Suprapubic skin (tissue), 4 donors: Measurements from ENCODE around the gene LPP. TPM values are rescaled to one million over a fixed set of nuclear protein-coding genes. Genes with fewer than 3 reads are reported as not detected.

Experiments used
- DNase-seq, 2 donors: peaks; one replicate each; pipeline ENCODE4 v3.0.0-alpha.2; 2019; ENCODE audit warnings: low spot score in 2 of 2
- H3K27ac ChIP-seq: fragments of 200-600 bp; sonication (generic); one replicate; pipeline ENCODE4 v1.5.1; 2019
- H3K27me3 ChIP-seq: fragments of 200-600 bp; sonication (generic); one replicate; pipeline ENCODE4 v1.5.1; 2019
- H3K36me3 ChIP-seq: fragments of 200-600 bp; sonication (generic); one replicate; pipeline ENCODE4 v1.5.1; 2019
- H3K4me1 ChIP-seq: fragments of 200-600 bp; sonication (generic); one replicate; pipeline ENCODE4 v1.5.1; 2019
- H3K4me3 ChIP-seq: fragments of 200-600 bp; sonication (generic); one replicate; pipeline ENCODE4 v1.5.1; 2019; ENCODE audit warnings: mild to moderate bottlenecking
- H3K9me3 ChIP-seq: fragments of 200-600 bp; sonication (generic); one replicate; pipeline ENCODE4 v1.5.1; 2019
- EP300 ChIP-seq: sonication (generic); formaldehyde crosslinking; IDR thresholded peaks from one replicate; pipeline ENCODE4 v1.6.1; 2017; ENCODE audit warnings: antibody characterized with exemption
- POLR2A ChIP-seq, 2 donors: fragments of 450-650 bp; IDR thresholded peaks; one replicate each; pipeline ENCODE4 v1.6.1; 2017; ENCODE audit warnings: antibody characterized with exemption in 2 of 2, mild to moderate bottlenecking in 2 of 2, moderate library complexity in 2 of 2
- POLR2AphosphoS5 ChIP-seq, 3 donors: sonication (generic); formaldehyde crosslinking; IDR thresholded peaks; one replicate each; pipeline ENCODE4 v1.6.1; 2017; ENCODE audit warnings: antibody characterized with exemption in 3 of 3
- WGBS: methylation state at CpG from one replicate; pipeline ENCODE4 v1.1.5; 2018; 5-methylcytosine and 5-hydroxymethylcytosine counted together
- total RNA-seq, 4 donors: library from RNA; depleted of rRNA; stranded (reverse); fragments of >200 nt; gene quantifications; one replicate each; pipeline ENCODE4 v1.1.0, GENCODE V29; 2016
- TF ChIP-seq, protein P1 (sequence below), 2 donors: fragments of 200-600 bp in 1 of 2; fragments of 450-650 bp in 1 of 2; sonication (generic) in 1 of 2; IDR thresholded peaks; one replicate each; pipeline ENCODE4 v1.5.1; 2016 to 2019; ENCODE audit warnings: antibody characterized with exemption in 2 of 2, mild to moderate bottlenecking in 1 of 2, moderate library complexity in 1 of 2

Gene LPP
- total RNA-seq, 4 donors from 2014 or later: 56.8 to 127 (median 84.2) TPM

DNA sequence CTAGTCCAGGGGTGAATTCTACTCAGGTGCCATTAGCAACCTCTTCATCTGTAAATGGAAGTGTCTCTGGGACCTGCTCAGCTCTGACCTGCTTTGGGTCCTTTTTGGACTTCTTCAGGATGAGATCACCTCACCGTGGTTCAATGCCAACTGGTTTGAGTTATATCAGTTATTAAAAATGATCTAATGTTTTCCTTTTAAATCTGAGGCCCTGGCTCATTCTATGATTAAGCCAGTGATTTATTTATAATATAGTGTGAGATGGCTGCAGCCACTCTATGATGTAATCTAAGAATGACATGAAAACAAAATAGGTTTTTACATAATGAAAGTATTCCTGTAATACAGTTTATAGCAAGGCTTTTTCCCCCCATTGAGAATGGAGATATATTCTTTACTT, 79.4 kb downstream of the LPP start:
- no peak for DNase-seq
- Histone ChIP-seq H3K4me1 (no peaks in the 10 kb centered on the region), H3K4me3 (no peak overlapping the region), H3K27ac (no peak overlapping the region), H3K27me3 (no peaks in the 10 kb centered on the region), H3K9me3 (no peaks in the 10 kb centered on the region), H3K36me3 (no peaks in the 10 kb centered on the region)
- TF ChIP-seq POLR2AphosphoS5 (IDR thresholded peaks at IDR 0.05): no peak
- TF ChIP-seq, protein P1, sequence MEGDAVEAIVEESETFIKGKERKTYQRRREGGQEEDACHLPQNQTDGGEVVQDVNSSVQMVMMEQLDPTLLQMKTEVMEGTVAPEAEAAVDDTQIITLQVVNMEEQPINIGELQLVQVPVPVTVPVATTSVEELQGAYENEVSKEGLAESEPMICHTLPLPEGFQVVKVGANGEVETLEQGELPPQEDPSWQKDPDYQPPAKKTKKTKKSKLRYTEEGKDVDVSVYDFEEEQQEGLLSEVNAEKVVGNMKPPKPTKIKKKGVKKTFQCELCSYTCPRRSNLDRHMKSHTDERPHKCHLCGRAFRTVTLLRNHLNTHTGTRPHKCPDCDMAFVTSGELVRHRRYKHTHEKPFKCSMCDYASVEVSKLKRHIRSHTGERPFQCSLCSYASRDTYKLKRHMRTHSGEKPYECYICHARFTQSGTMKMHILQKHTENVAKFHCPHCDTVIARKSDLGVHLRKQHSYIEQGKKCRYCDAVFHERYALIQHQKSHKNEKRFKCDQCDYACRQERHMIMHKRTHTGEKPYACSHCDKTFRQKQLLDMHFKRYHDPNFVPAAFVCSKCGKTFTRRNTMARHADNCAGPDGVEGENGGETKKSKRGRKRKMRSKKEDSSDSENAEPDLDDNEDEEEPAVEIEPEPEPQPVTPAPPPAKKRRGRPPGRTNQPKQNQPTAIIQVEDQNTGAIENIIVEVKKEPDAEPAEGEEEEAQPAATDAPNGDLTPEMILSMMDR (IDR thresholded peaks at IDR 0.05): no peak
- TF ChIP-seq POLR2A (IDR thresholded peaks at IDR 0.05): no peak
- no peak for TF ChIP-seq EP300
- WGBS: 32% methylated on average over 1 of the region's 1 CpG

DNA sequence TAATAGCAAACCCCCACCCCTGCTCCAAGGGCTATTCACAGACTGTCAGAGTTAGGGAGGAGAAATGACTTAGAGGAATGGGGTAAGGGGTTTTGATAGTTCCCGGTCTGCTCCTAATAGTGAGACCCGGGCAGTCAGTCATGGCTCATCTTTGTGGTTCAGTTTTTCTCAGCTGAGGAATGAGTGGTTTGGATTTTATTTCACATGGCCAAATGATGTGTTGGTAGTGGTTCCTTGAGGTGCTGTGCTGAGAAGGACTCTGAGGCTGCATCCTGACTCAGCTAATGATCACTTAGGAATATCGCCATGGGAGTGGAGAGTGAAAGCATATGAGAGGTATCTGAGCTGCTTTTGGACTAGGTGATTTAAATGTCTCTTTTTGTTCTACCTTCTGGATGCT, 80.2 kb downstream of the LPP start:
- DNase-seq: no peak
- 98% methylated on average over 3 of the region's 3 CpGs for WGBS
- Histone ChIP-seq H3K9me3 (no peaks in the 10 kb centered on the region), H3K4me3 (no peak overlapping the region), H3K36me3 (no peaks in the 10 kb centered on the region), H3K4me1 (no peaks in the 10 kb centered on the region), H3K27ac (no peak overlapping the region), H3K27me3 (no peaks in the 10 kb centered on the region)
- TF ChIP-seq POLR2A (IDR thresholded peaks at IDR 0.05) (no peak), EP300 (no peak), POLR2AphosphoS5 (IDR thresholded peaks at IDR 0.05) (no peak)
- TF ChIP-seq, protein P1 (IDR thresholded peaks at IDR 0.05): no peak

DNA sequence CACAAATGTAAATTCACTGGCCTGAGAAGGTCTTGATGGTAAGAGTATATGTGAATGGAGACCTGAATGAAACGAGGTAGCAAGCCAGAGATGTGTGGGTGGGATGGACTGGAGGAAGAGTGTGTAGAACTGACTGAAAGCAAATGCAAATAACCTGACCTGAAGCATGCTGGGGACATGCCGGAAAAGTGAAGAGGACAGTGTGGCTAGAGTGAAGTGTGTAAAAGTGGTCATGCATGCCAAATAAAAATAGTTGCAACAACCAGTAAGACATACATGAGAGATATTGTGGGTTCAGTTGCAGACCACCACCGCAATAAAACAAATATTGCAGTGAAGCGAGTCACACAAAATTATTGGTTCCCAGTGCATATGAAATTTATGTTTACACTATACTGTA, 82.3 kb downstream of the LPP start:
- Histone ChIP-seq H3K4me3 (no peak overlapping the region), H3K27ac (no peak overlapping the region), H3K9me3 (no peaks in the 10 kb centered on the region), H3K27me3 (no peaks in the 10 kb centered on the region), H3K36me3 (no peaks in the 10 kb centered on the region), H3K4me1 (peaks cover 10% of the 10 kb centered on the region)
- TF ChIP-seq, protein P1 (IDR thresholded peaks at IDR 0.05): no peak
- no peak for TF ChIP-seq EP300
- TF ChIP-seq POLR2AphosphoS5 (IDR thresholded peaks at IDR 0.05): no peak
- no peak for TF ChIP-seq POLR2A (IDR thresholded peaks at IDR 0.05)
- WGBS: 98% methylated on average over 4 of the region's 4 CpGs
- DNase-seq: no peak

DNA sequence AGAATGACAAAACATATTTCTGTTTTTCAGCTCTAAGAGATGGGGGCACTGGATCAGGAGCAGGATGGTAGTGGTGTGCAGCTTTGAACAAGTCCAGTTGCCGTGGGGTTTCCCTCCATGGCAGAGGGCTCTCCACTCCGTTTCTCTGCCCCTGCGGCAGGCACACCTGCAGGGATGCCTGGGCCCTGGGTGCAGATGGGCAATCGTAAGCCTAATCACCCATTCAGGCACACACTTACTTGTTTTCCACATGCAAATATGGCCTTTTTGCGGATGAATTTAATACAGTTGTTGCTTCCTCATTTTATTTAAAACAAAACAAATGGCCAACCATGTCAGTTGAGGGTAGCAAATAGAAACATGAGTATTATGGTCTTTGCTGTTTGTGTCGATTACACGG, 85.1 kb downstream of the LPP start:
- WGBS: 96% methylated on average over 7 of the region's 7 CpGs
- H3K27me3 ChIP-seq: no peaks in the 10 kb centered on the region
- no peaks in the 10 kb centered on the region for H3K36me3 ChIP-seq
- DNase-seq: no peak
- TF ChIP-seq POLR2AphosphoS5 (IDR thresholded peaks at IDR 0.05) (no peak), POLR2A (IDR thresholded peaks at IDR 0.05) (no peak), EP300 (no peak)
- TF ChIP-seq, protein P1 (IDR thresholded peaks at IDR 0.05): no peak
- H3K4me3 ChIP-seq: no peak overlapping the region
- peaks cover 22% of the 10 kb centered on the region for H3K4me1 ChIP-seq
- no peak overlapping the region for H3K27ac ChIP-seq
- H3K9me3 ChIP-seq: no peaks in the 10 kb centered on the region

DNA sequence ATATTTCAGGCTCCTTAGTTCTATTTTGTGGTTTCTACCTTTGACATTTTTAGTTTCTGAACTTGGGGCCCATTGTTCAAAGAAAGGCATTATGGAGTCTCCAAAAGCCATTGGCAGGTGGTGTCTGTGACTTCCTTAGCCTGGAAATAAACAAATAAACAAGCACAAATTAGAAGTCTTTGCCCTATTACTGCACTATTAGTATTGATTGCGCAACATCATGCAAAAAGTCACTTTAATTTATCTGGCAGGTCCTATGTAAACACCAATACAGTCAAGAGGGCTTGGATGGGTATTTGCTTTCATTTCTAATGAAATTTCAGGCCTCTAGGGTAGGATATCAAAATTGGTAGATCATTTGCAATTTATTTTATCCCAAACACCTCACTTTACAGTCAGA, 85.6 kb downstream of the LPP start:
- H3K27me3 ChIP-seq: no peaks in the 10 kb centered on the region
- DNase-seq: no peak
- WGBS: 100% methylated on average over 1 of the region's 1 CpG
- TF ChIP-seq EP300: no peak
- TF ChIP-seq POLR2A (IDR thresholded peaks at IDR 0.05): no peak
- no peak for TF ChIP-seq POLR2AphosphoS5 (IDR thresholded peaks at IDR 0.05)
- TF ChIP-seq, protein P1 (IDR thresholded peaks at IDR 0.05): no peak
- no peak overlapping the region for H3K4me3 ChIP-seq
- H3K4me1 ChIP-seq: peaks cover 22% of the 10 kb centered on the region
- no peaks in the 10 kb centered on the region for H3K36me3 ChIP-seq
- H3K27ac ChIP-seq: no peak overlapping the region
- H3K9me3 ChIP-seq: no peaks in the 10 kb centered on the region
